Nephron (organoid): ENCODE results near the gene CRYBG2.
A peak's percentile ranks its signal among the peaks of the same experiment; 100 is the strongest.

Experiments
- H3K27ac Mint-ChIP-seq, 3 experiments: 2 replicates each; pipeline ENCODE4 v1.8.0; 2020; ENCODE audit warnings: mixed read lengths in 3 of 3, mild to moderate bottlenecking in 2 of 3, moderate library complexity in 1 of 3
- H3K27me3 Mint-ChIP-seq: 2 replicates; pipeline ENCODE4 v1.8.0; 2021; ENCODE audit warnings: low read depth, mild to moderate bottlenecking, moderate library complexity, mixed read lengths
- H3K36me3 Mint-ChIP-seq: 2 replicates; pipeline ENCODE4 v1.8.0; 2020; ENCODE audit warnings: low read depth, mixed read lengths
- H3K4me1 Mint-ChIP-seq: 2 replicates; pipeline ENCODE4 v1.8.0; 2020; ENCODE audit warnings: mixed read lengths
- H3K4me3 Mint-ChIP-seq, 3 experiments: 2 replicates each; pipeline ENCODE4 v1.8.0; 2020; ENCODE audit warnings: mild to moderate bottlenecking in 3 of 3, mixed read lengths in 3 of 3, moderate library complexity in 2 of 3
- H3K9me3 Mint-ChIP-seq: 2 replicates; pipeline ENCODE4 v1.8.0; 2020; ENCODE audit warnings: mixed read lengths
- CTCF ChIP-seq, 3 experiments: fragments of 200-600 bp; sonication (generic); IDR thresholded peaks; one replicate each; pipeline ENCODE4 v1.5.0; 2021; ENCODE audit warnings: antibody characterized with exemption in 3 of 3; ENCODE audit not compliant: unreplicated experiment in 3 of 3

CRYBG2 gene

GRCh38 chr1:26352338-26352679, 1.6 kb downstream of the CRYBG2 start:
- Mint-ChIP-seq H3K27me3 (peaks cover 15% of the 10 kb centered on the region), H3K4me1 (peaks cover 4% of the 10 kb centered on the region)

DNA sequence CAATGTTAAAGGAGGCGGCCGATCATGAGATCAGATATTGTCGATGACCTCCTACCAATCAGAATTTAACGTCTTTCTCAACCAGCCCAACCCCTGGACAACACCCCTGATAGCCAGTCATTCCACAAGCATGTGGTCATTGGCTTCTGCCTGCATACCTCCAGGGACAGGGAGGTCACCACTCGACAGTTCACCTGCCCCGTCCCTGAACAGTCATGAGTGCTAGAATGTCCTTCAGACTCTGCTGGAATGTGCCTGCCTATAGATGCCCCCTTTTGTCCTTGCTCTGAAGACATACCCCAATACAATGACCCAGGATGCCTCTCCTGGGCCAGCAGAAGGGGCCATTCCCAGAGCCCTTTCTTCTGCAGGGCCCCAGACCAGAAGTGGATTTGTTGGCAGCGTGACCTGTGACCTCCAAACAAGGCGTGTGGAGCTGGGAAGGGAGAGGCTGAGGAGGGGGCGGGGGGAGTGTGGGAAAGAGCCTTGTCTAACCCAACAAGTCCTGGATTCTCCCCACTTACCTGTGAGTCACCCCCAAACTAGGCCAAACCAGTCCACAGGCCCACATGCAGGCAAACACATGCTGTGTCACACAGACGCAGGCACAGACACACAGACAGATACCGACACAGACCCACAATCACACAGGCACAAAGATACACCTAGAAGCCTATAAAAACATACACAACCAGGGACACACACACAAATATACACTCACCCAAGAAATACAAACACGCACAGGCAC, 2.2 kb downstream of the CRYBG2 start:
- Mint-ChIP-seq H3K4me3 (no peak overlapping the region), H3K36me3 (no peaks in the 10 kb centered on the region), H3K4me1 (peaks cover 4% of the 10 kb centered on the region), H3K9me3 (no peaks in the 10 kb centered on the region), H3K27me3 (peaks cover 11% of the 10 kb centered on the region), H3K27ac (peak overlapping the region in 1 of 3 experiments; percentile 59)
- TF ChIP-seq CTCF (IDR thresholded peaks at IDR 0.05; ENCODE audit: unreplicated experiment in 3 of 3), result no peak

More at GRCh38 chr1:26352338-26352679, 1.6 kb downstream of the CRYBG2 start:
- H3K27ac Mint-ChIP-seq, result peak overlapping the region in 1 of 3 experiments; percentile 59
- no peak overlapping the region for H3K4me3 Mint-ChIP-seq
- no peak for TF ChIP-seq CTCF (IDR thresholded peaks at IDR 0.05; ENCODE audit: unreplicated experiment in 3 of 3)
- no peaks in the 10 kb centered on the region for H3K9me3 Mint-ChIP-seq
- no peaks in the 10 kb centered on the region for H3K36me3 Mint-ChIP-seq

GRCh38 chr1:26350701-26351589, 3.0 kb downstream of the CRYBG2 start:
- peaks cover 12% of the 10 kb centered on the region for H3K27me3 Mint-ChIP-seq
- H3K4me1 Mint-ChIP-seq, result peaks cover 4% of the 10 kb centered on the region
- no peaks in the 10 kb centered on the region for H3K9me3 Mint-ChIP-seq
- H3K4me3 Mint-ChIP-seq, result no peak overlapping the region
- H3K27ac Mint-ChIP-seq, result peak overlapping the region in 1 of 3 experiments; percentile 59
- no peak for TF ChIP-seq CTCF (IDR thresholded peaks at IDR 0.05; ENCODE audit: unreplicated experiment in 3 of 3)
- H3K36me3 Mint-ChIP-seq, result no peaks in the 10 kb centered on the region

DNA sequence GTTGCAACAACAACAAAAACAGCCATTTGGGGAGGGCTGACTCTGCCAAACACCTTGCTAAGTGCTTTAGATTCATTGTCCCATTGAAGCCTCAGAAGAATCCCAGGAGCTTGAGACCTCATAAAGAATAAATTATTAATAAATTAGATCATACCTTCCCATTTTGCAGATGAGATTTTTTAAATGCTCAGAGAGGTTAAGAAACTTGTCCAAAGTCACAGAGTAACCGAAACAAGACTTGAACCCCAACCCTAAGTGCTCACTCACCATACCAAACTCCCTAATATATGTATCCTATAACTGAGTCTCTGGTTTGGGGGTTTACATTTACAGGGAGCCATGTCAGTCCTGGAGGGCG, 3.6 kb downstream of the CRYBG2 start:
- no peak for TF ChIP-seq CTCF (IDR thresholded peaks at IDR 0.05; ENCODE audit: unreplicated experiment in 3 of 3)
- Mint-ChIP-seq H3K4me1 (peaks cover 4% of the 10 kb centered on the region), H3K27me3 (peaks cover 6% of the 10 kb centered on the region), H3K36me3 (no peaks in the 10 kb centered on the region), H3K27ac (peak overlapping the region in 1 of 3 experiments; percentile 59), H3K4me3 (no peak overlapping the region), H3K9me3 (no peaks in the 10 kb centered on the region)

- Mint-ChIP-seq H3K27me3 (peaks cover 6% of the 10 kb centered on the region), H3K4me1 (peaks cover 4% of the 10 kb centered on the region), H3K4me3 (no peak overlapping the region), H3K36me3 (no peaks in the 10 kb centered on the region), H3K27ac (peak overlapping the region in 1 of 3 experiments; percentile 41), H3K9me3 (no peaks in the 10 kb centered on the region)
- TF ChIP-seq CTCF (IDR thresholded peaks at IDR 0.05; ENCODE audit: unreplicated experiment in 3 of 3), result no peak
These were observed 4.1 kb downstream of the CRYBG2 start for GRCh38 chr1:26349877-26350244.
